ENCODE results near the gene BLACAT1. TPM values are rescaled to one million over a fixed set of nuclear protein-coding genes. Genes with fewer than 3 reads are reported as not detected.

The BLACAT1 gene
- total and polyA plus RNA-seq, 2 of the 13 experiments (the other 11 are each of a cell fraction or from before 2014, with no cell fraction given): 1.2 to 2.8 TPM

DNA sequence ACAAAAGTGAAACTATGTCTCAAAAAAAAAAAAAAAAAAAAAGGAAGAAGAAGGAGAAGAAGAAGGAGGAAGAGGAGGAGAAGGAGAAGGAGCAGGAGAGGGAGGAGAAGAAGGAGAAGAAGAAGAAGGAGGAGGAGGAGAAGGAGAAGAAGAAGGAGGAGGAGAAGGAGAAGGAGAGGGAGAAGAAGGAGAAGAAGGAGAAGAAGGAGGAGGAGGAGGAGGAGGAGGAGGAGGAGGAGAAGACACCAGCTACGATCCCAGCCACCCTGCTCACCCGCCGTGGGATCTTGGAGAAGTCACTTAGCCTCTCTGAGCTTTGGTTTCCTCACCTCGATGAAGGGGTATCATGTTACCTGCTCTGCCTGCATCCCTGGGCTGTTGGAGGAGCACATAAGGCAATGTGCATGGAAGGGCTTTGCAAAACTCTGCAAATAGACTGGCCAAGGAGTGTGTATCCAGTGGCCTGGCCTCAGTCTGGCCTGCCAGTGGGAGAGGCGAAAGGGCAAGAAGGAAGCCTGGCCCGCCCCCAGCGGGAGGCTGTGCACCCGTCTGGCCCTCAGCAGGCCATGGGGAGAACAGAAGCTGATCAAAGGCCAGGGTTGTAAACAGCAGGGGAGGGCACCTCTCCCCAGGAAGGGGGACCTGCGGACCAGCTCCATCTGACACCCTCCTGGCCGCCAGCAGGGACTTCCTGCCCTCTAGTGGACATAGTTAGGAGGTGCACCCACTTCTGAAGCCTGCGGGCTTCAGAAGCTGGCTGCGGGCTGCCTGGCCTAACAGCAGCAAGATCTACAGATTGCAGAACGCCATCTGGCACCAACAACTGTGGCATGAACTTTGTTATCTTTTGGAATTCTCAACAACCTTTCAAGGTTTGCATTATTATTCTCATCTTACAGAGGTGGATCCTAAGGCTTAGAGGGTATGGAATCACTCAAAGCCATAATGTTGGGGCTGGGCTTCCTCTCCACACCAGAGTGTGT, 29.4 kb upstream of the BLACAT1 start (continued):
- TF ChIP-seq ZNF260 (CRISPR knock-in tag; IDR thresholded peaks at IDR 0.05; ENCODE audit: borderline replicate concordance, low read depth) (no peak), ZNF891 (CRISPR knock-in tag; IDR thresholded peaks at IDR 0.05) (no peak; the same call in 1 of the 2 replicates), NKX3-1 (CRISPR knock-in tag; IDR thresholded peaks at IDR 0.05) (no peak), ZNF142 (CRISPR knock-in tag; IDR thresholded peaks at IDR 0.05) (no peak), TAF15 (IDR thresholded peaks at IDR 0.05; ENCODE audit: low read depth, low read length, poor library complexity, severe bottlenecking) (no peak), ZNF30 (CRISPR knock-in tag; IDR thresholded peaks at IDR 0.05) (no peak), FOXA3 (CRISPR knock-in tag; IDR thresholded peaks at IDR 0.05) (peak; percentile 95), ATF7 (IDR thresholded peaks at IDR 0.05) (no peak), ATF7 (CRISPR knock-in tag; IDR thresholded peaks at IDR 0.05) (no peak), EP300 (IDR thresholded peaks at IDR 0.05; ENCODE audit: low read depth in 2 of 2, low read length in 2 of 2) (peak in 1 of 2 experiments; percentile 39; a peak in 1 of 4 replicates), EP300 (CRISPR knock-in tag; IDR thresholded peaks at IDR 0.05; ENCODE audit: borderline replicate concordance) (peak; percentile 58; the same call in 1 of the 2 replicates), ZNF264 (CRISPR knock-in tag; IDR thresholded peaks at IDR 0.05) (peak; percentile 56), TFDP2 (CRISPR knock-in tag; IDR thresholded peaks at IDR 0.05) (no peak), BCLAF1 (IDR thresholded peaks at IDR 0.05) (no peak), FIP1L1 (IDR thresholded peaks at IDR 0.05; ENCODE audit: borderline replicate concordance, insufficient read depth, low read depth, low read length) (no peak), SNAPC5 (CRISPR knock-in tag; IDR thresholded peaks at IDR 0.05; ENCODE audit: borderline replicate concordance) (no peak), ZNF530 (CRISPR knock-in tag; IDR thresholded peaks at IDR 0.05; ENCODE audit: low read depth) (no peak), ZC3H13 (CRISPR knock-in tag; IDR thresholded peaks at IDR 0.05) (no peak), HCFC1 (IDR thresholded peaks at IDR 0.05; ENCODE audit: low read depth, low read length) (no peak)

All from HepG2 (cell line).